NCI-H2196 (cell line): ENCODE results near the gene PSMB2.

Experiments
- DNase-seq: peaks from one replicate; lab custom pipeline; 2025; ENCODE audit not compliant: unreplicated experiment; lab: John Stamatoyannopoulos, UW

Gene PSMB2

GRCh38 chr1:35644204-35644603, 2.9 kb upstream of the PSMB2 start:
- no peak for DNase-seq

DNA sequence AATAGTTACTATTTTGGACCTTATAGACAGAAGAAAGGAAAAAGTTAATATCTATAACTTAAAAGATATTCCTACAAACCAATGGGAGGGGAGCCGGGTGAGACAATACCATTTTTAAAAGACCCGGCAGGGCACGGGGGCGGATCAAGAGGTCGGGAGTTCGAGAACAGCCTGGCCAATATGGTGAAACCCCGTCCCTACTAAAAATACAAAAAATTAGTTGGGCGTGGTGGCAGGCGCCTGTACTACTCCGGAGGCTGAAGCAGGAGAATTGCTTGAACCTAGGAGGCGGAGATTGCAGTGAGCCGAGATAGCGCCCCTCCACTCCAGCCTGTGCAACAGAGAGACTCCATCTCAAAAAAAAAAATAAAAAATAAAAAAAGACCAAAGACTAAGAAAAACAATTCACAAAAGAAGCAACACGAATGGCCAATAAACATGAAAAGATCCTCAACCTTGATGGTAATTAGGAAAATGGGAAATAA, 1.2 kb upstream of the PSMB2 start:
- DNase-seq, result no peak

DNA sequence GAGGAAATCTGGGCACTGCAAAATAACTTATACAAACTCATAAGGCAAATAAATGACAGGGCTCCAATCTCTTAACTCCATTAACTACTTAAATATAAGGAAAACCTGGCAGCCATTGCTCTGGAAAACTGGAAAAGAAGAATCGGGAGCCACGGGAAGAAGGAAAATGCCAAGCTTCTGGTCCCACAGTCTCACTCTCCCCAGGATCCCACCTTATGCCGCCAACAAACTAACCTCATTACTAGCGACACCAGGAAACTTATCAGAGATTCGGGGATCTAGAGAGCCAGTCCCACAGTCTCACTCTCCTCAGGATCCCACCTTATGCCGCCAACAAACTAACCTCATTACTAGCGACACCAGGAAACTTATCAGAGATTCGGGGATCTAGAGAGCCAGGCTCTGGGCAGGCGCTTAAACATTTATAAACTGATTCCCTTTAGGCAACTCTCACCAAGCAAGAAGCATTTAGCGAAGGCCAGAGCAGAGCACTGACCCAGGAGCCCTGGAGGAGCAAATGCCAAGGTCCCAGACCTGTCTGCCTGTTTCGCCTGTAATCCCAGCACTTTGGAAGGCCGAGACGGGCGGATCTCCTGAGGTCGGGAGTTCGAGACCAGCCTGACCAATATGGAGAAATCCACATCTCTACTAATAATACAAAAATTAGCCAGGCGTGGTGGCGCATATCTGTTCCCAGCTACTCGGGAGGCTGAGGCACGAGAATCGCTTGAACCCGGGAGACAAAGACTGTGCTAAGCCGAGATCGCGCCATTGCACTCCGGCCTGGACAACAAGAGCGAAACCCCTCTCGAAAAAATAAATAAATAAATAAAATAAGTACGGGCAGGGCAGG, 720 bp downstream of the PSMB2 start:
- DNase-seq, result no peak

- peak; percentile 47 for DNase-seq
Measured at GRCh38 chr1:35637401-35637809, 3.9 kb downstream of the PSMB2 start.

DNA sequence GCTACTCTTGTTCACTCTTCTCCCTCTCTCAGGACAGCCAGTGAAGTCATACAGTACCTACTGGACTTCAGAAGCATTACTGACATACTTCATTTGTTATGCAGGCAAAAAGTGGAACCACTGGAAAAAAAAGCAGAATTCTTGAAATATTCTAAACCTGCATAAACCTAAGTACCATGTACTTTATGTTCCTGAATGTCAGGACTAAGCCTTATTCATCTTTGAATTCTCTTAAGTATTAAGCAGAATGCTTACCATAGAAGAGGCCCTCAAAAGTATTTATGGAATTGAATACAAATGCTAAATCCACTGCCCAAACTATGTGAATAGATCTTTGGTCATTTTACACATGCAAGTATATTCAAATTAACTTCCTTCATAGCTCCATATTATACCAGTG, 7.8 kb downstream of the PSMB2 start:
- no peak for DNase-seq

DNA sequence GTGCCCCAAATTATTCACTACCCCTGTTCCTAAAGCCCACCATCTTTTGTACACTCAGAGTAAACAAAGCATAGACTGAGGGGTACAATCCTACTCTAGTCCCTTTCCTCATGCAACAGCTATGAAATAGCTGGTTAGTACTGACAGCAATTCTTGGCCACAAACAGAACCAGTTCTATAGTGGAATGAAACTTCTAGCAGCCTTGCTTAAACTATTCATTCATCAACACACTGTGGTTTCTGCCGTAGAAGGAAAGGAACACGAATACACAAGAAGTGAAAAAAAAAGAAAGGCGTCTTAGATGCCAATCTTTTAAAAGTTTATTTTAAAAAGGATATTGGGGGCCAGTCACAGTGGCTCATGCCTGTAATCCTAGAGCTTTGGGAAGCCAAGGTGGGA, 9.9 kb downstream of the PSMB2 start:
- DNase-seq, result no peak

- DNase-seq, result no peak
Measured at GRCh38 chr1:35629051-35629450, 12.3 kb downstream of the PSMB2 start.

DNA sequence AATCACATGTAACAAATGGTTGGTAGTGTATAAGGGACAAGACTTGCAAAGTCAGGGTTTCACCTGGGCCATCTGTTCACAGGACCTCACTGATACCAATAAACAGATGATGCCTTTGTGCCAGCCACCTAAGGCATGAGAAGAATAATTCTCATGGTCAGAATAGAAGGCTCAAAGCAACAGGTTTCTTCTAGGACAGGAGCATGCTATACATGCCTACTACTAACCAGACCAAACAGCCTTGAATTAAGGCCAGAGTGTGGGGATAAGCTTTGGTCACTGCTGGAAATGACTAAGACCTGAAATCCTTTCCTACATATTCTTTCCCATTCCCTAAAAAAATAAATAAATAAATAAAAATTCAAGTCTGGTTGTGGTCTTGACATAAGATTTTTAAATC, 17.5 kb downstream of the PSMB2 start:
- no peak for DNase-seq

- DNase-seq, result no peak
Measured at GRCh38 chr1:35622510-35623178, 18.7 kb downstream of the PSMB2 start.

DNA sequence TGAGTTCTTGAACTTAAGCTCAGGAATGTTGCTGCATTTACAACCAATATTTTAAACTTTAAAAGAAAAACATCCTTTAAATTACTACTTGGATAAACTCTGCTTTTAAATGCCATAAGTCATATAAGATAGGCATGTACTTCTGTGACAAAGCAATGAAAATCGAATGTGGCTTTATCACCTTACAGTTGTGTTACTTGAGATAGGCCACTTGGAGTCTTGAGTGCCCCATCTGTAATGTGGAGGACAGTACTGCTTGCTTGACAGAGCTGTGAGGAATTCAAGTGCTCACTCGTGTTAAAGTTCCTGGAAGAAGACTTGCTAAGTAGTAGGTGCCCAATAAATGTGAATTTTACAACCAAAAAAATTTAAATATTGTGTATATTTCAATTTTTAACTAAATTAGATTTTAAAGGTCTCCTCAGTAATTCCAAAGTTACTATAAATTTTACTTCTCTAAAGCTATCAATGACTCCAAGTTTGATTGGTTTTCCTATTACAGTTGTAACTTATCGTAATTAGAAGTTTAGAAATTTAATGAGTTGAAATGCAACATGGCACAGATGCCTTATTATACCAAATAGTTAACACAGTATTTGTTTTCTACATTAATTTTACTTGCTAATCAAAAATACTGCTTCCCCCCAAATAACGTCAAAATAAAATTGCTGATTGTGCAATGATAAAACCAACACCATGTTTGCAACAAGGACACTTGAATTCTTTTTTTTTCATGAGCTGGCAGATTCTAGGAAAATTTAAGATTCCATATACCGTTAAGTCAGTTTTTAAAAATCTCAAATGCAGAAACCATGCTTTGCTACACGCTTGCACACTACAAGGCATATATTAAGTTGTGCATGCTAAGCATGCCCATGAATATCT, 21.8 kb downstream of the PSMB2 start:
- no peak for DNase-seq

DNA sequence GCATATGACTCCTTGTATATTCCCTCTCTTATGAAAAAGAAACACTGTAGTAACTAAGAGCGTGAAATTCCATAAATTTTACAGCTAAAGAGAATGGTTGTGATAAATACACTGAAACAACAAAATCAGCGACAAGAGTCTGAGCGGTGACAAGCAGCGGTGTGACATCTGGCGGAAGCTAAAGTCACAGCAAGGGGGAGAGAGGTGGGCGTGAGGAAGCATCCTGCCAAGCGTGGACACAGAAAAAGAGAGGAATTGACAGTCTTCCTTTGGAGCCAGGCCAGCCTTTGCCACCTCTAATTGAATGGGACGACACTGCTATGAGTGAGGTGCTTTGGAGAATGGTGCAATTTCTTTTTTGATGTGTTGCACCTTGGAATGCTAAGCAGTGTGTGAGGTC, 25.9 kb downstream of the PSMB2 start:
- DNase-seq, result no peak

GRCh38 chr1:35611655-35612054, 29.7 kb downstream of the PSMB2 start:
- DNase-seq, result no peak

DNA sequence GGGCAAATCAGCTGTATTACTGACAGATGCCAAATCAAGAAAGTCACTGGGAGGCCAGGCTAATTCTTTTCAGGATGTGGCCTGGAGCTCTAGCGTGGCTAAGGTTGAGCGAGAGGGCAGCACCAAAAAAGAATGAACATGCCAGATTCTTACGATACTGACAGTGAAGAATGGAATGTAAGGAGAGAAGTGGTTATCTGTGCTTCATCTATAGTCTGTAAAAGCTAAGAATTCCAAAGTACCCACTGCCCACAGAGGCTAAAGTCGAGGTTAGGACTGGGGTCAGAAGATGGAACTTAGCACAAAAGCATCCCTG, 35.5 kb downstream of the PSMB2 start:
- no peak for DNase-seq

GRCh38 chr1:35605071-35605866, 36.1 kb downstream of the PSMB2 start:
- no peak for DNase-seq

- no peak for DNase-seq
Measured at GRCh38 chr1:35603941-35604340, 37.4 kb downstream of the PSMB2 start.

GRCh38 chr1:35603468-35603867, 37.9 kb downstream of the PSMB2 start:
- no peak for DNase-seq

- DNase-seq, result no peak
Measured at GRCh38 chr1:35600593-35600992, 40.7 kb downstream of the PSMB2 start.

GRCh38 chr1:35599411-35599810, 41.9 kb downstream of the PSMB2 start:
- DNase-seq, result no peak

- no peak for DNase-seq
Measured at GRCh38 chr1:35598895-35599294, 42.4 kb downstream of the PSMB2 start.

DNA sequence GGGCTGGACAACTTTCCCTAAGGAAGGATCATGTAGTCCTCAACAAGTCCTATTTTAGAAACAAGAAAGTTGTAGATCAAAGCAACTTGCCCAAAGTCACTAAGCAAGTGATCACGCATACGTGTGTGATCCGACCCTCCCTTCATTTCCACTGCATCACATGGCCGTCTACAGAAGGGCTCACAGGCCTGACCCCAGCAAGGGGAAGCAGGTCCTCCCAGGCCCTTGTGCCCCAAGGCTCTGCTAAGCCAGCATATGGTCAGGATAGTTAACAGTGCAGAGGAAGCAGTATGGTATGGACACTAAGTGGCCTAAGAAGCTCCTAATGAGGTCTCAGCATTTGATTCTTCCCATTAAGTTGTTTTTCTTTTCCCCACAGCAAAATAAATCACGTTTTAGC, 43.5 kb downstream of the PSMB2 start:
- DNase-seq, result no peak

DNA sequence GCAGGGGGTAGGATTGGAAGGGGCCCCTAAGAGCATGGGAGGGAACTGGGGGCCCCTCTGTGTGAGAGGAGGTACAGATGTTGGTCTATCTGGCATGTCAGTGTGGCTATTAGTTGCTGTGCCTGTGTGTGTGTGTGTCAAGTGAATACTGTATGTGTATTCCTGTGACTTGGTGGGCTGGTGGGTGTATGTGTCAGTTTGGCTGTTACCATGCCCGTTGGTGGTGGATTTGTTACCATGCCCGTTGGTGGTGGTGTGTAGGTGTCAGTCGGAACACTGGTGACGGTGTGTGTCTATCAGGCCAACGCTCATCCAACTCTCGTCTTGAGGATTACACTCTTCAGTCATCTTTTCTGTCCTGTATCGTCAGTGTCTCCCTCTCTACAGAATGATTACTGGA, 45.6 kb downstream of the PSMB2 start:
- no peak for DNase-seq
